ENCODE measurements around the gene AHNAK2.
"Not testable (repeated sequence)": the region's sequence is repeated elsewhere in the genome, so short reads cannot be mapped to it uniquely, and the experiment has no call there.

GRCh38 chr14:104890292-104890691 is 87.9 kb downstream of the AHNAK2 start:
- not testable (repeated sequence) for TF ChIP-seq CTCF, POLR2A, EP300 (IDR thresholded peaks at IDR 0.05)

Measured in ovary (tissue), 3 donors.